D721Med (cell line): ENCODE results near the gene MARK3.

Experiments
- DNase-seq: peaks from one replicate; pipeline ENCODE4 v3.0.0; 2011; ENCODE audit warnings: low spot score; ENCODE audit not compliant: insufficient read length
- FAIRE-seq: peaks from 2 replicates; lab custom pipeline; 2011; peaks lifted over from hg19 to GRCh38; lab: Jason Lieb, UNC
- TF ChIP-seq, protein P1 (sequence below): IDR thresholded peaks from 2 replicates; pipeline ENCODE4 v1.5.1; 2012; ENCODE audit warnings: mild to moderate bottlenecking, control low read depth; ENCODE audit not compliant: insufficient read depth; ENCODE audit errors: missing control alignments

The MARK3 gene

DNA sequence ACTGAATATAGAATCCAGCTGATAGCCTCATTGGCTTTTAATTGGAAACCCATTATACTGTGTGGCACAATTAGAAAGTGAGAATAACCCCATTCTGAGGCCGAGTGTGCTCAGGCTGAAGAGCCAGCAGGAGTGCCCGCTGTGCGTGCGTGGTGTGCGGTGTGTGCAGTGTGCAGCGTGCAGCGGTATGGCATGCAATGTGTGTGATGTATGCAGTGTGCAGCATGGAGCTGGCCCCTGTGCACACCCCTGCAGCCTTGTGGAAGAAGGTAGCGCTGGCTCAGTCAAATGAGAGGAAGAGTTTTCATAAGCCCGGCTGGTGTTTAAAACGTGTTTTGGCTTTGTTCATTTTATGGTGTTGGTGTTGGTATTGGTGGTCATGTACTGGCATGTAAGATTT lies 114.5 kb downstream of the MARK3 start:
- TF ChIP-seq, protein P1, sequence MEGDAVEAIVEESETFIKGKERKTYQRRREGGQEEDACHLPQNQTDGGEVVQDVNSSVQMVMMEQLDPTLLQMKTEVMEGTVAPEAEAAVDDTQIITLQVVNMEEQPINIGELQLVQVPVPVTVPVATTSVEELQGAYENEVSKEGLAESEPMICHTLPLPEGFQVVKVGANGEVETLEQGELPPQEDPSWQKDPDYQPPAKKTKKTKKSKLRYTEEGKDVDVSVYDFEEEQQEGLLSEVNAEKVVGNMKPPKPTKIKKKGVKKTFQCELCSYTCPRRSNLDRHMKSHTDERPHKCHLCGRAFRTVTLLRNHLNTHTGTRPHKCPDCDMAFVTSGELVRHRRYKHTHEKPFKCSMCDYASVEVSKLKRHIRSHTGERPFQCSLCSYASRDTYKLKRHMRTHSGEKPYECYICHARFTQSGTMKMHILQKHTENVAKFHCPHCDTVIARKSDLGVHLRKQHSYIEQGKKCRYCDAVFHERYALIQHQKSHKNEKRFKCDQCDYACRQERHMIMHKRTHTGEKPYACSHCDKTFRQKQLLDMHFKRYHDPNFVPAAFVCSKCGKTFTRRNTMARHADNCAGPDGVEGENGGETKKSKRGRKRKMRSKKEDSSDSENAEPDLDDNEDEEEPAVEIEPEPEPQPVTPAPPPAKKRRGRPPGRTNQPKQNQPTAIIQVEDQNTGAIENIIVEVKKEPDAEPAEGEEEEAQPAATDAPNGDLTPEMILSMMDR: no peak
- FAIRE-seq (no peak), DNase-seq (no peak)

DNA sequence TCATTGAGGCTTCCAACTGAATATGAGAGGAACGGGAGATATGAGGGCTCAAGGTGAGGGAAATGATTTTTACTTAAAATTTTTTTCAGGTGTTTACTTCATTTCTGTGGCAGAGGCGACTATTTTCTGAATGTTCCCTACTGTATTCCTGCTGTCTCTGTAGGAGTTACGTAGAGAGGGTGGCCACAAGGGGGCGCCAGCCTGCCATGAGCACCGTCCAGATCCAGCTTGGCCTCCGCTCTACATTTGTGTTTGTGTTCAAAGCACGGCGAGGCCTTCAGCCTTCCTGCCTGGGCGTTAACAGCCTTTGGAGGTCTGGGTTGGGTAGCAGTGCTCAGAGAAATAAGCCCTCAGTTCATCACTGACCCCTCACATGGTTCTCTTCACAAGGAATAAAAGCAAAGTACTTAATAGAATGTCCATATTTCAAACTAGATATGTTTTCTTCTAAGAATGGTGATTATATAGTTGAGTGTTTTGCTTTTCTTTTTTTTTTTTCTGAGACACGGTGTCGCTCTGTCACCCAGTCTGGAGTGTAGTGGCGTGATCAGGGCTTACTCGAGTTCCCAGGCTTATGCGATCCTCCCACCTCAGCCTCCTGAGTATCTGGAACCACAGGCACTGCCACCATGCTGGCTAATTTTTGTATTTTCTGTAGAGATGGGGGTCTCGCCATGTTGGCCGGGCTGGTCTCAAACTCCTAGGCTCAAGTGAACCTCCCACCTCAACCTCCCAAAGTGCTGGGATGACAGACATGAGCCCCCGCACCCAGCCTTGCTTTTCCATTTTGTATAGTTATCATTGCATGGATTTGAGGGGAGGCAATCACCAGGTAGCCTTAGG lies 115.2 kb downstream of the MARK3 start:
- FAIRE-seq (no peak), DNase-seq (no peak)
- TF ChIP-seq, protein P1: peak; percentile 93

DNA sequence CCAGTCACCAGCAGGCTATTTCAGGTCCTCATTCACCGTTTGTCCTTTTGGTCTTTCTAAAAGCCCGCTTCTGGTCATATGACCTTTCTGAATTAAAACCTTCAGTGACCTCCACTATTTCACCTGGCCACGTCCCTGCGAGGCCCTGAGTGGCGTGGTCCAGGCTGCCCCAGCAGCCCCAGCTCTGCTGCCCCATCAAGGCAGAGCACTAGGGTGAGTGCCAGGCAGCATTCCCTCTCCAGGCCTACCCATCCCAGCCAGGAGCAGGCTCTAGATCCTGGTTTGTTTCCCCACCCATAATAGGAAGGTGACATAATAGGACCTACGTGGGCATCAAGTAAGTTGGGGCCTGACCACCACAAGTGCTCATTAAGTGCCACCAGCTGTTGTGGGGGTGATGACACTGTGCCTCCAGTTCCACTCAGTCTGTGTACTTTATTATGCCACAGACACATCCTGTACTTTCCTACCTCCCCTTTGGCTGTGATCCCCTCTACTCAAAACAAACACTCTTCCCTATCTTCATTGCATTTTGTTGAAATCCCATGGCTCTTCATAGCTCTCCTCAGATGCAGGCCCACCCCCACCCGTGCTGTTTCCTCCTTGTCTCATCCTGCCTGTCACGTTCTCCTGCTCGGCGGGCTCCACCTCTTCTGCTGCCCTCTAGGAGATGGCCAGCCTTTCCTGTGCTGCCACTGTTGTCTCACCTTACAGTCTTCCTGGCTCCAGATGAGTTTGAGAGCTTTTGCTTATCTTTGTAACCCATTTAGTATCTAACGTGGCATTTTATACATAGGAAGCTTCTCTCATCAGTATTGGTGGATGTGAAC lies 116.0 kb downstream of the MARK3 start:
- TF ChIP-seq, protein P1: no peak
- DNase-seq (no peak), FAIRE-seq (no peak)

DNA sequence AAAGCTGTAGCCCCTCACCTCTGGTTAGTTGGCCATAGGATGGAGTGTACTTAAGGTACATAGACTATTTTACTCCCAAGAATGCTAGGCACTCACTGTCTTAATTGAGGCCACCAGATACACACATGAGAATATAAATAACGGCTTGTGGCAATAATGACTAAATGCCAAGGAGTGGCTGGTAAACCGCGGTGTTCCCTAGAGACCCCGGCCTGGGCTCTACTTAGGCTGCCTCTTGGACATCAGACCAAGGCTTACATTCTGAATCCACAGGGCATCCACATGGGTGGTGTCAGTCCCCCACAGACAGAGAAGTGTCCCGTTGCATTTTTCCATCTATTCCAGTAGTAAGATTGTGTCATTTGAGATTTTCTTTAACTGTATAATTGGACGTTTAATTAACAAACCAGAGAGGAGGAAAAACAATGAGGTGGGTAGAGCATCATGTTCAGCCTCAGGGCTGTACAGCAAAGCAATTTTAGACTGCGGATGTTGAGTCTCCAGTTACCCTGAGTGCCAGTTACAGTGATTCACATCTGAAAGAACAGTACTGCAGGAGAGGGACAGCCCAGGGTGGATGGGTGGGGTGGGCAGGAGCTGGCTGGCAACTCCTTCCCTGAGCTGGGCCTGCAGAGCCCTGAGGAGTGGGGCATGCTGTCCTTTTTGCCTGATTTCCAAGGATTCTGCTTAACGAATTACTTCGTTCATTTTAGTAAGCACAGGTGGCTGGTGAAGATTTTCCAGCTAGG lies 116.9 kb downstream of the MARK3 start:
- FAIRE-seq (no peak), DNase-seq (no peak)
- TF ChIP-seq, protein P1: no peak

DNA sequence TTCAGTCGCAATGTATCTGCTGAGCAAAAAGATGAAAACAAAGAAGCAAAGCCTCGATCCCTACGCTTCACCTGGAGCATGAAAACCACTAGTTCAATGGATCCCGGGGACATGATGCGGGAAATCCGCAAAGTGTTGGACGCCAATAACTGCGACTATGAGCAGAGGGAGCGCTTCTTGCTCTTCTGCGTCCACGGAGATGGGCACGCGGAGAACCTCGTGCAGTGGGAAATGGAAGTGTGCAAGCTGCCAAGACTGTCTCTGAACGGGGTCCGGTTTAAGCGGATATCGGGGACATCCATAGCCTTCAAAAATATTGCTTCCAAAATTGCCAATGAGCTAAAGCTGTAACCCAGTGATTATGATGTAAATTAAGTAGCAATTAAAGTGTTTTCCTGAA lies 117.7 kb downstream of the MARK3 start:
- TF ChIP-seq, protein P1: no peak
- DNase-seq (no peak), FAIRE-seq (no peak)

DNA sequence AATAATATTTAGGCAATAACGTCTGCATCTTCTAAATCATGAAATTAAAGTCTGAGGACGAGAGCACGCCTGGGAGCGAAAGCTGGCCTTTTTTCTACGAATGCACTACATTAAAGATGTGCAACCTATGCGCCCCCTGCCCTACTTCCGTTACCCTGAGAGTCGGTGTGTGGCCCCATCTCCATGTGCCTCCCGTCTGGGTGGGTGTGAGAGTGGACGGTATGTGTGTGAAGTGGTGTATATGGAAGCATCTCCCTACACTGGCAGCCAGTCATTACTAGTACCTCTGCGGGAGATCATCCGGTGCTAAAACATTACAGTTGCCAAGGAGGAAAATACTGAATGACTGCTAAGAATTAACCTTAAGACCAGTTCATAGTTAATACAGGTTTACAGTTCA lies 118.1 kb downstream of the MARK3 start:
- FAIRE-seq (no peak), DNase-seq (peak; percentile 5)
- TF ChIP-seq, protein P1: no peak
